ENCODE data around the gene KANK3.
"Not testable (repeated sequence)": the region's sequence is repeated elsewhere in the genome, so short reads cannot be mapped to it uniquely, and the experiment has no call there.

DNA sequence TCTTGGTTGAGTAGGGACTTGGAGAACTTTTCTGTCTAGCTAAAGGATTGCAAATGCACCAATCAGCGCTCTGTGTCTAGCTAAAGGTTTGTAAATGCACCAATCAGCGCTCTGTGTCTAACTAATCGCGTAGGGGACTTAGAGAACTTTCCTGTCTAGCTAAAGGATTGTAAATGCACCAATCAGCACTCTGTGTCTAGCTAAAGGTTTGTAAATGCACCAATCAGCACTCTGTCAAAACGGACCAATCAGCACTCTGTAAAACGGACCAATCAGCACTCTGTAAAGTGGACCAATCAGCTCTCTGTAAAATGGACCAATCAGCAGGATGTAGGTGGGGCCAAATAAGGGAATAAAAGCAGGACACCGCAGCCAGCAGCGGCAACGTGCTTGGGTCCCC lies 43.4 kb upstream of the KANK3 start:
- TF ChIP-seq RAD21 (conservative IDR thresholded peaks at IDR 0.05 in 1 of 2, IDR thresholded peaks at IDR 0.05 in 1 of 2); POLR2A (IDR thresholded peaks at IDR 0.05; ENCODE audit: low read length); CBX8 (IDR thresholded peaks at IDR 0.05); ZSCAN20 (CRISPR knock-in tag; IDR thresholded peaks at IDR 0.05); SMC3 (IDR thresholded peaks at IDR 0.05): not testable (repeated sequence)
- TF ChIP-seq, protein P1, sequence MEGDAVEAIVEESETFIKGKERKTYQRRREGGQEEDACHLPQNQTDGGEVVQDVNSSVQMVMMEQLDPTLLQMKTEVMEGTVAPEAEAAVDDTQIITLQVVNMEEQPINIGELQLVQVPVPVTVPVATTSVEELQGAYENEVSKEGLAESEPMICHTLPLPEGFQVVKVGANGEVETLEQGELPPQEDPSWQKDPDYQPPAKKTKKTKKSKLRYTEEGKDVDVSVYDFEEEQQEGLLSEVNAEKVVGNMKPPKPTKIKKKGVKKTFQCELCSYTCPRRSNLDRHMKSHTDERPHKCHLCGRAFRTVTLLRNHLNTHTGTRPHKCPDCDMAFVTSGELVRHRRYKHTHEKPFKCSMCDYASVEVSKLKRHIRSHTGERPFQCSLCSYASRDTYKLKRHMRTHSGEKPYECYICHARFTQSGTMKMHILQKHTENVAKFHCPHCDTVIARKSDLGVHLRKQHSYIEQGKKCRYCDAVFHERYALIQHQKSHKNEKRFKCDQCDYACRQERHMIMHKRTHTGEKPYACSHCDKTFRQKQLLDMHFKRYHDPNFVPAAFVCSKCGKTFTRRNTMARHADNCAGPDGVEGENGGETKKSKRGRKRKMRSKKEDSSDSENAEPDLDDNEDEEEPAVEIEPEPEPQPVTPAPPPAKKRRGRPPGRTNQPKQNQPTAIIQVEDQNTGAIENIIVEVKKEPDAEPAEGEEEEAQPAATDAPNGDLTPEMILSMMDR (IDR thresholded peaks at IDR 0.05) = not testable (repeated sequence)
- TF ChIP-seq, protein P2, sequence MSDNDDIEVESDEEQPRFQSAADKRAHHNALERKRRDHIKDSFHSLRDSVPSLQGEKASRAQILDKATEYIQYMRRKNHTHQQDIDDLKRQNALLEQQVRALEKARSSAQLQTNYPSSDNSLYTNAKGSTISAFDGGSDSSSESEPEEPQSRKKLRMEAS (IDR thresholded peaks at IDR 0.05) = not testable (repeated sequence)
